ENCODE results near the gene MRPL17.
"Not testable (repeated sequence)": the region's sequence is repeated elsewhere in the genome, so short reads cannot be mapped to it uniquely, and the experiment has no call there.

MRPL17 gene

GRCh38 chr11:6682936-6683861, at the start of gene MRPL17:
Gene MRPL17, minus strand, starts transcription at chr11:6683340. Its CDS starts 44 bp downstream, at chr11:6683296.
- intact Hi-C loops (cut with DNase I) = loop anchor here (2.0 to 10.0 kb wide), 4 partner anchors 72 to 298 kb away; partner anchors contain the start of genes ILK and RRP8
- DNase-seq = peak; percentile 95 to 99 (median 98)

GRCh38 chr11:6727971-6728760, 45.0 kb upstream of the MRPL17 start:
- intact Hi-C loops (cut with DNase I) = no loop called here
- DNase-seq = no peak

- no peak for DNase-seq
- intact Hi-C loops (cut with DNase I) = no loop called here
Observed at GRCh38 chr11:6725386-6725896, 42.3 kb upstream of the MRPL17 start.

GRCh38 chr11:6724013-6724412, 40.9 kb upstream of the MRPL17 start:
- no peak for DNase-seq
- intact Hi-C loops (cut with DNase I) = no loop called here

- no peak for DNase-seq
- intact Hi-C loops (cut with DNase I) = no loop called here
Observed at GRCh38 chr11:6721343-6721742, 38.2 kb upstream of the MRPL17 start.

GRCh38 chr11:6719576-6719975, 36.4 kb upstream of the MRPL17 start:
- DNase-seq = no peak
- intact Hi-C loops (cut with DNase I) = no loop called here

- DNase-seq = no peak
- intact Hi-C loops (cut with DNase I) = no loop called here
Observed at GRCh38 chr11:6717426-6717825, 34.3 kb upstream of the MRPL17 start.

- intact Hi-C loops (cut with DNase I) = not testable (repeated sequence)
- DNase-seq = peak in 9 of 42 donors; percentile 6 to 47 (median 19)
Observed at GRCh38 chr11:6711552-6711951, 28.4 kb upstream of the MRPL17 start.

GRCh38 chr11:6708876-6709275, 25.7 kb upstream of the MRPL17 start:
- intact Hi-C loops (cut with DNase I) = no loop called here
- no peak for DNase-seq

GRCh38 chr11:6705905-6706535, 22.9 kb upstream of the MRPL17 start:
- DNase-seq = peak in 34 of 42 donors; percentile 8 to 84 (median 56)

GRCh38 chr11:6703247-6704063, 20.3 kb upstream of the MRPL17 start:
- intact Hi-C loops (cut with DNase I) = no loop called here
- peak in 41 of 42 donors; percentile 6 to 85 (median 61) for DNase-seq

More at GRCh38 chr11:6705905-6706535, 22.9 kb upstream of the MRPL17 start:
- intact Hi-C loops (cut with DNase I) = no loop called here

- DNase-seq; intact Hi-C loops (cut with DNase I): not testable (repeated sequence)
Observed at GRCh38 chr11:6701955-6702354, 18.8 kb upstream of the MRPL17 start.

- DNase-seq = no peak
- intact Hi-C loops (cut with DNase I) = no loop called here
Observed at GRCh38 chr11:6695377-6695776, 12.2 kb upstream of the MRPL17 start.

GRCh38 chr11:6694229-6694535, 11.0 kb upstream of the MRPL17 start:
- intact Hi-C loops (cut with DNase I) = no loop called here

GRCh38 chr11:6693342-6694228, 10.4 kb upstream of the MRPL17 start:
- intact Hi-C loops (cut with DNase I) = no loop called here
- peak in 2 of 42 donors; percentile 9 to 26 for DNase-seq

More at GRCh38 chr11:6694229-6694535, 11.0 kb upstream of the MRPL17 start:
- DNase-seq = no peak

- no peak for DNase-seq
Observed at GRCh38 chr11:6692128-6692527, 9.0 kb upstream of the MRPL17 start.

GRCh38 chr11:6690431-6691132, 7.4 kb upstream of the MRPL17 start:
- DNase-seq; intact Hi-C loops (cut with DNase I): not testable (repeated sequence)

More at GRCh38 chr11:6692128-6692527, 9.0 kb upstream of the MRPL17 start:
- intact Hi-C loops (cut with DNase I) = no loop called here
